Naive B cell (primary cell): ENCODE measurements around the gene TMEM18. TPM values are rescaled to one million over a fixed set of nuclear protein-coding genes. Genes with fewer than 3 reads are reported as not detected.
A peak's percentile ranks its signal among the peaks of the same experiment; 100 is the strongest.
"Not testable (repeated sequence)": the region's sequence is repeated elsewhere in the genome, so short reads cannot be mapped to it uniquely, and the experiment has no call there.

Source experiments
- ATAC-seq, 2 donors: fragments of 150-1000 bp; cut with Tn5 transposase; 2 replicates each; pipeline ENCODE4 v1.10.0; 2021; ENCODE audit warnings: low read depth in 2 of 2, mild to moderate bottlenecking in 2 of 2, moderate library complexity in 2 of 2
- DNase-seq: peaks from one replicate; pipeline ENCODE4 v3.0.0; 2022
- H3K27ac Mint-ChIP-seq, 6 donors: one replicate each; pipeline ENCODE4 v1.8.0; 2020 to 2022; ENCODE audit warnings: mild to moderate bottlenecking in 6 of 6, mixed read lengths in 6 of 6, moderate library complexity in 5 of 6, inconsistent platforms in 2 of 6
- H3K27me3 Mint-ChIP-seq, 3 donors: one replicate each; pipeline ENCODE4 v1.8.0; 2021 to 2022; ENCODE audit warnings: mixed read lengths in 3 of 3, mild to moderate bottlenecking in 1 of 3
- H3K36me3 Mint-ChIP-seq, 2 donors: one replicate each; pipeline ENCODE4 v1.8.0; 2020 to 2022; ENCODE audit warnings: mixed read lengths in 2 of 2, inconsistent platforms in 1 of 2, mild to moderate bottlenecking in 1 of 2
- H3K4me1 Mint-ChIP-seq, 3 donors: one replicate each; pipeline ENCODE4 v1.8.0; 2020 to 2022; ENCODE audit warnings: mixed read lengths in 3 of 3, inconsistent platforms in 1 of 3, mild to moderate bottlenecking in 1 of 3, moderate library complexity in 1 of 3
- H3K4me3 Mint-ChIP-seq, 8 donors: one replicate each; pipeline ENCODE4 v1.8.0; 2020 to 2022; ENCODE audit warnings: mild to moderate bottlenecking in 8 of 8, mixed read lengths in 8 of 8, moderate library complexity in 8 of 8, inconsistent platforms in 2 of 8
- H3K9me3 Mint-ChIP-seq, 7 donors: one replicate each; pipeline ENCODE4 v1.8.0; 2020 to 2022; ENCODE audit warnings: mixed read lengths in 7 of 7, mild to moderate bottlenecking in 5 of 7, inconsistent platforms in 2 of 7, moderate library complexity in 1 of 7
- polyA plus RNA-seq, 6 donors: library from polyadenylated mRNA; unstranded; fragments of 300-500 nt; fragmentation: Illumina TruSeq; gene quantifications; one replicate each; pipeline ENCODE4 v1.2.3, GENCODE V29; 2021; ENCODE audit warnings: low read depth in 6 of 6

TMEM18 gene
- polyA plus RNA-seq, 6 donors from 2014 or later, result 22.2 to 40.5 (median 25.3) TPM

GRCh38 chr2:709138-709765 lies 32.0 kb upstream of the TMEM18 start:
- H3K4me3 Mint-ChIP-seq, result no peak overlapping the region
- H3K27me3 Mint-ChIP-seq, result peaks cover 40 to 61% (median 49%) of the 10 kb centered on the region in 3 donors
- no peaks in the 10 kb centered on the region for H3K36me3 Mint-ChIP-seq
- H3K4me1 Mint-ChIP-seq, result peaks cover 2 to 6% (median 2%) of the 10 kb centered on the region in 3 donors
- ATAC-seq (no peak), DNase-seq (no peak)
- H3K9me3 Mint-ChIP-seq, result peaks cover 0 to 10% (median 2%) of the 10 kb centered on the region in 7 donors
- H3K27ac Mint-ChIP-seq, result peak overlapping the region in 1 of 6 donors; percentile 95

GRCh38 chr2:708667-709066 lies 31.5 kb upstream of the TMEM18 start:
- H3K27ac Mint-ChIP-seq, result peak overlapping the region in 1 of 6 donors; percentile 95
- peaks cover 41 to 61% (median 49%) of the 10 kb centered on the region in 3 donors for H3K27me3 Mint-ChIP-seq
- ATAC-seq (no peak), DNase-seq (no peak)
- no peaks in the 10 kb centered on the region for H3K4me1 Mint-ChIP-seq
- H3K36me3 Mint-ChIP-seq, result peaks cover 0 to 3% of the 10 kb centered on the region in 2 donors
- peaks cover 0 to 14% (median 5%) of the 10 kb centered on the region in 7 donors for H3K9me3 Mint-ChIP-seq
- H3K4me3 Mint-ChIP-seq, result no peak overlapping the region

GRCh38 chr2:705971-706511 lies 28.8 kb upstream of the TMEM18 start:
- H3K9me3 Mint-ChIP-seq, result peaks cover 0 to 14% (median 5%) of the 10 kb centered on the region in 7 donors
- peaks cover 0 to 3% of the 10 kb centered on the region in 2 donors for H3K36me3 Mint-ChIP-seq

GRCh38 chr2:702765-703164 lies 25.6 kb upstream of the TMEM18 start:
- not testable (repeated sequence) for H3K36me3 Mint-ChIP-seq, H3K4me3 Mint-ChIP-seq
- H3K9me3 Mint-ChIP-seq, result peaks cover 0 to 14% (median 4%) of the 10 kb centered on the region in 7 donors

More at GRCh38 chr2:705971-706511, 28.8 kb upstream of the TMEM18 start:
- H3K27me3 Mint-ChIP-seq, result peaks cover 24 to 39% (median 32%) of the 10 kb centered on the region in 3 donors
- DNase-seq (no peak), ATAC-seq (no peak)
- H3K4me1 Mint-ChIP-seq, result no peaks in the 10 kb centered on the region
- H3K4me3 Mint-ChIP-seq, result no peak overlapping the region
- H3K27ac Mint-ChIP-seq, result no peak overlapping the region

GRCh38 chr2:696999-697627 lies 19.9 kb upstream of the TMEM18 start:
- Mint-ChIP-seq H3K9me3 (no peaks in the 10 kb centered on the region), H3K4me3 (peak overlapping the region in 4 of 8 donors; percentile 17 to 75 (median 32))
- ATAC-seq, result no peak

More at GRCh38 chr2:702765-703164, 25.6 kb upstream of the TMEM18 start:
- ATAC-seq, H3K27ac Mint-ChIP-seq, DNase-seq, H3K4me1 Mint-ChIP-seq: not testable (repeated sequence)
- peaks cover 10 to 20% (median 18%) of the 10 kb centered on the region in 3 donors for H3K27me3 Mint-ChIP-seq

GRCh38 chr2:696463-696862 lies 19.3 kb upstream of the TMEM18 start:
- peak overlapping the region in 7 of 8 donors; percentile 2 to 60 (median 33) for H3K4me3 Mint-ChIP-seq
- no peaks in the 10 kb centered on the region for H3K36me3 Mint-ChIP-seq
- peaks cover 0 to 3% (median 0%) of the 10 kb centered on the region in 3 donors for H3K27me3 Mint-ChIP-seq
- peak overlapping the region; percentile 74 to 97 (median 91) for H3K27ac Mint-ChIP-seq
- DNase-seq (peak; percentile 78), ATAC-seq (peak; percentile 99)
- H3K9me3 Mint-ChIP-seq, result no peaks in the 10 kb centered on the region
- H3K4me1 Mint-ChIP-seq, result peaks cover 21 to 27% (median 25%) of the 10 kb centered on the region in 3 donors

More at GRCh38 chr2:696999-697627, 19.9 kb upstream of the TMEM18 start:
- Mint-ChIP-seq H3K27ac (peak overlapping the region; percentile 51 to 97 (median 86)), H3K36me3 (no peaks in the 10 kb centered on the region), H3K4me1 (peaks cover 21 to 27% (median 25%) of the 10 kb centered on the region in 3 donors), H3K27me3 (peaks cover 0 to 5% (median 0%) of the 10 kb centered on the region in 3 donors)
- DNase-seq, result no peak

GRCh38 chr2:694906-695510 lies 17.8 kb upstream of the TMEM18 start:
- H3K4me1 Mint-ChIP-seq, result peaks cover 25 to 29% (median 29%) of the 10 kb centered on the region in 3 donors
- no peaks in the 10 kb centered on the region for H3K27me3 Mint-ChIP-seq
- peak overlapping the region in 1 of 8 donors; percentile 35 for H3K4me3 Mint-ChIP-seq
- no peaks in the 10 kb centered on the region for H3K36me3 Mint-ChIP-seq
- ATAC-seq (no peak), DNase-seq (no peak)
- H3K9me3 Mint-ChIP-seq, result no peaks in the 10 kb centered on the region
- peak overlapping the region in 4 of 6 donors; percentile 33 to 68 (median 57) for H3K27ac Mint-ChIP-seq

- Mint-ChIP-seq H3K36me3 (no peaks in the 10 kb centered on the region), H3K4me1 (peaks cover 32% of the 10 kb centered on the region in 3 donors), H3K9me3 (no peaks in the 10 kb centered on the region), H3K4me3 (no peak overlapping the region), H3K27ac (peak overlapping the region; percentile 21 to 79 (median 52)), H3K27me3 (no peaks in the 10 kb centered on the region)
- DNase-seq (no peak), ATAC-seq (no peak)
Observed at GRCh38 chr2:694174-694573, 17.0 kb upstream of the TMEM18 start.

- ATAC-seq, result no peak
- H3K4me3 Mint-ChIP-seq, result no peak overlapping the region
- no peaks in the 10 kb centered on the region for H3K9me3 Mint-ChIP-seq
Observed at GRCh38 chr2:693606-694005, 16.4 kb upstream of the TMEM18 start.

GRCh38 chr2:692767-693166 lies 15.6 kb upstream of the TMEM18 start:
- no peaks in the 10 kb centered on the region for H3K27me3 Mint-ChIP-seq
- H3K36me3 Mint-ChIP-seq, result peaks cover 0 to 8% of the 10 kb centered on the region in 2 donors
- H3K4me1 Mint-ChIP-seq, result peaks cover 24 to 34% (median 28%) of the 10 kb centered on the region in 3 donors
- no peak for ATAC-seq
- no peak overlapping the region for H3K4me3 Mint-ChIP-seq
- H3K27ac Mint-ChIP-seq, result peak overlapping the region in 5 of 6 donors; percentile 54 to 81 (median 63)
- H3K9me3 Mint-ChIP-seq, result no peaks in the 10 kb centered on the region
- DNase-seq, result no peak

More at GRCh38 chr2:693606-694005, 16.4 kb upstream of the TMEM18 start:
- Mint-ChIP-seq H3K4me1 (peaks cover 28 to 36% (median 29%) of the 10 kb centered on the region in 3 donors), H3K27ac (peak overlapping the region in 2 of 6 donors; percentile 29 to 44), H3K27me3 (no peaks in the 10 kb centered on the region), H3K36me3 (peaks cover 0 to 1% of the 10 kb centered on the region in 2 donors)
- no peak for DNase-seq

GRCh38 chr2:691821-692761 lies 14.9 kb upstream of the TMEM18 start:
- H3K27ac Mint-ChIP-seq, result peak overlapping the region in 4 of 6 donors; percentile 33 to 81 (median 40)
- peaks cover 0 to under 1% (median 0%) of the 10 kb centered on the region in 7 donors for H3K9me3 Mint-ChIP-seq
- H3K4me1 Mint-ChIP-seq, result peaks cover 18 to 27% (median 22%) of the 10 kb centered on the region in 3 donors
- no peak overlapping the region for H3K4me3 Mint-ChIP-seq
- no peaks in the 10 kb centered on the region for H3K27me3 Mint-ChIP-seq
- peaks cover 0 to 8% of the 10 kb centered on the region in 2 donors for H3K36me3 Mint-ChIP-seq
- ATAC-seq (no peak), DNase-seq (no peak)

- peaks cover 7 to 15% (median 10%) of the 10 kb centered on the region in 3 donors for H3K4me1 Mint-ChIP-seq
- no peaks in the 10 kb centered on the region for H3K27me3 Mint-ChIP-seq
- peak overlapping the region in 3 of 6 donors; percentile 24 to 34 (median 33) for H3K27ac Mint-ChIP-seq
- H3K36me3 Mint-ChIP-seq, result peaks cover 0 to 16% of the 10 kb centered on the region in 2 donors
- ATAC-seq, result no peak
- peaks cover 0 to 11% (median 9%) of the 10 kb centered on the region in 7 donors for H3K9me3 Mint-ChIP-seq
- DNase-seq, result no peak
- H3K4me3 Mint-ChIP-seq, result no peak overlapping the region
Observed at GRCh38 chr2:690799-691198, 13.6 kb upstream of the TMEM18 start.
